BE2C (cell line): ENCODE measurements around the gene SPACA7.

Experiments
- DNase-seq: peaks from one replicate; pipeline ENCODE4 v3.0.0-alpha.2; 2020
- H3K27me3 ChIP-seq: fragments of 250-450 bp; sonication (Bioruptor Pico); 2 replicates; pipeline ENCODE4 v1.5.1; 2020; ENCODE audit warnings: mild to moderate bottlenecking
- H3K36me3 ChIP-seq: fragments of 250-450 bp; sonication (Bioruptor Pico); 2 replicates; pipeline ENCODE4 v1.5.1; 2020; ENCODE audit warnings: mild to moderate bottlenecking
- H3K4me1 ChIP-seq: fragments of 250-450 bp; sonication (Bioruptor Pico); 2 replicates; pipeline ENCODE4 v1.5.1; 2020
- H3K4me3 ChIP-seq: 2 replicates; pipeline ENCODE4 v1.5.1; 2011; ENCODE audit warnings: low read depth, low read length
- H3K9me3 ChIP-seq: fragments of 250-450 bp; sonication (Bioruptor Pico); 2 replicates; pipeline ENCODE4 v1.5.1; 2020
- CTCF ChIP-seq: IDR thresholded peaks from 2 replicates; pipeline ENCODE4 v1.5.1; 2012; ENCODE audit warnings: mild to moderate bottlenecking, low read depth, low read length

SPACA7 gene

GRCh38 chr13:112347986-112348385 is 28.2 kb upstream of the SPACA7 start:
- TF ChIP-seq CTCF = no peak
- no peak for DNase-seq
- Histone ChIP-seq H3K36me3 (no peaks in the 10 kb centered on the region), H3K4me1 (no peaks in the 10 kb centered on the region), H3K4me3 (no peak overlapping the region), H3K27me3 (peaks cover 97% of the 10 kb centered on the region), H3K9me3 (no peaks in the 10 kb centered on the region)

GRCh38 chr13:112348642-112349345 is 27.4 kb upstream of the SPACA7 start:
- Histone ChIP-seq H3K9me3 (no peaks in the 10 kb centered on the region), H3K27me3 (peaks cover 96% of the 10 kb centered on the region), H3K4me3 (no peak overlapping the region), H3K36me3 (no peaks in the 10 kb centered on the region), H3K4me1 (no peaks in the 10 kb centered on the region)
- DNase-seq = no peak
- TF ChIP-seq CTCF = no peak

DNA sequence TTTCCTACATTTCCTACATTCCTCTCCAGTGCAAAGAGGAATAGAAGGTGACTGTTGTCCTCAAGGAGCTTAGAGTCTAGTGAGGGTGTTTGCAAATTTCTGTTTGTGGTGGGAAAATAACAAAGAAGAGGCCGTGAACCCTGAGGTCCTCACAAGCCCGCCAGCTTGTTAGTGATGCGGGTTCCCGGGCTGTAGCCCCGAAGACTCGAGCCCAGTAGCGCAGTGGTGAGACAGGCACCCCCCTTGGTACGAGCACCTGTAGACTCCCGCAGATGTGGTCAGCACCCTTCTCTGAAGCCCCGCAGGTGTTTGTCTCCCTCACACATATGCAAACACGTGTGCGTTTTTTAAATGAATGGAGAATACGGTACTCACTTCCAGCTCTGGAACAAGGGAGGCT is 26.5 kb upstream of the SPACA7 start:
- no peak for DNase-seq
- TF ChIP-seq CTCF = no peak
- Histone ChIP-seq H3K36me3 (no peaks in the 10 kb centered on the region), H3K9me3 (no peaks in the 10 kb centered on the region), H3K27me3 (peaks cover 96% of the 10 kb centered on the region), H3K4me3 (no peak overlapping the region), H3K4me1 (no peaks in the 10 kb centered on the region)

- peaks cover 97% of the 10 kb centered on the region for H3K27me3 ChIP-seq
- TF ChIP-seq CTCF = no peak
- H3K4me1 ChIP-seq = no peaks in the 10 kb centered on the region
- DNase-seq = no peak
- no peak overlapping the region for H3K4me3 ChIP-seq
- H3K36me3 ChIP-seq = no peaks in the 10 kb centered on the region
- H3K9me3 ChIP-seq = no peaks in the 10 kb centered on the region
Observed at GRCh38 chr13:112350300-112350699, 25.9 kb upstream of the SPACA7 start.

- Histone ChIP-seq H3K36me3 (no peaks in the 10 kb centered on the region), H3K4me1 (no peaks in the 10 kb centered on the region), H3K4me3 (no peak overlapping the region), H3K27me3 (peaks cover 95% of the 10 kb centered on the region), H3K9me3 (no peaks in the 10 kb centered on the region)
- DNase-seq = no peak
- TF ChIP-seq CTCF = no peak
Observed at GRCh38 chr13:112351825-112352224, 24.3 kb upstream of the SPACA7 start.

DNA sequence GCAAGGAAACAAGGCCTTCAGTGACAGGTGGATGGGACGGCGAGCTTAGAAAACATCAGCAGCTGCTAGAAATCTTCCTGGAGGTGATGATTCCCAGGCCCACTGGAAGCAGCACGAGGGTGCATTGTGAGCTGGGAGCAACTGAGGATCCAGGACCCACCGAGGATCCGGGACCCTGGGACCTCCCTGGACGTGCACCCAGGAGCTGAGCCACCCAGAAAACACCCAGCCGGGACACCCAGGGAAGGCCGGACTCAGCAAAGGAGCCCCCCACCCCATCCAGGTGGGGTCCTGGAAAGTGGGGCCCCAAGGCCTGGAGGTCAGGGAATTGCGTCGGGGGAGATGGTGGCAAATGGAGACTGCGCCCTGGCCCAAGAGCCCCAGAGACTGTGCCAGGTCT is 22.3 kb upstream of the SPACA7 start:
- no peaks in the 10 kb centered on the region for H3K4me1 ChIP-seq
- no peaks in the 10 kb centered on the region for H3K9me3 ChIP-seq
- peaks cover 81% of the 10 kb centered on the region for H3K27me3 ChIP-seq
- no peak for DNase-seq
- H3K4me3 ChIP-seq = no peak overlapping the region
- no peaks in the 10 kb centered on the region for H3K36me3 ChIP-seq
- no peak for TF ChIP-seq CTCF
